SW480 (cell line): ENCODE data around the gene STIM1.

Source experiments
- DNase-seq: peaks from one replicate; pipeline ENCODE4 v3.0.0-alpha.2; 2016; ENCODE audit warnings: low spot score

Gene STIM1

DNA sequence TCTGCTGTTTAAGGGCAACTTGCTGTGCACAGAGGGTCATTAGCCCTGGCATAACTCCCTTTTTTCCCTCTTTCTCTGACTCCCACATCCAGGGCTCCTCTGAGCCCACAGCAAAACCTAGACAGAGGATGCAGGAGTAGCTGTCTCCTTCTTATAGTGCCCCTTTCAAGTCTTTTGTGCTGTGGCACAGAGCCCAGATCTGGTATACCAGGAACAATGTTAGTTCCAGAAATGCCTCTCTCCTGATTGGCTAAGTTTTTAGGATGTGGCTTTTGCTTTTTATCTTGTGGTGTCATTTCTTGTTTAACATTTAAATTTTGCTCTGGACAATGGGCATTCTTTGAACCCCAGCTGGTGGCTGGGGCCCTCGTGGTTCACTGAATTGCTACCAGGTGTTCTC, 213.5 kb downstream of the STIM1 start:
- no peak for DNase-seq

DNA sequence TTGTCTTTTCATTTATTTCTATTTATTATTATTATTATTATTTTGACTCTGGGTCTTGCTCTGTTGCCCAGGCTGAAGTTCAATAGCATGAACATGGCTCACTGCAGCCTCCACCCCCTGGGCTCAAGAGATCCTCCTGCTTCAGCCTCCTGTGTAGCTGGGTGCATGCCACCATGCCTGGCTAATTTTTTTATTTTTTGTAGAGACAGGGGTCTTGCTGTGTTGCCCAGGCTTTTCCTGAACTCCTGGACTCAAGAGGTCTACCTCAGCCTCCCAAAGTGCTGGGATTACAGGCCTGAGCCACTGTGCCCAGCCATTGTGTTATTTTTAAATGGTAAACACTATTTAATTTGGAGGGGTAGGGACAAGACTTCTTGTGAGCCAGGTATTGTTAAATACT, 215.9 kb downstream of the STIM1 start:
- DNase-seq: no peak

DNA sequence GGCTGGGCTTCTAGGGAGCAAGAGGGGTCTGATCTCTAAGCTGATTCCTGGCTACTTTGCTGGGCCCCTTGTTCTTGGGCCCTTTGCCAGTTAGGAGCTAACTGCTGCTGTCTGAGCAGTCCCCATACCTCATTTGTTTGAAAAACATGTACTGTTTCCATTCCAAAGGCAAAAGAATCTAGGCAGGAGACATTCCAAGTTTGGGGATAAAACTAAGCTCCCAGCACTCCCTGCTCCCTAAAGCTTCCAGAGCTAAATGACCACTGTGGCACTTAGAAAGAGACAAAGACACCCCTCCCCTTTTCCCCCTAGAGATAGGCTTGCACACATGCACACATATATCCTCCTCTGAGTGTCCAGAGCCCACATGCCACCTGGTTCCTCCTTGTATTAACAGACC, 216.4 kb downstream of the STIM1 start:
- no peak for DNase-seq

DNA sequence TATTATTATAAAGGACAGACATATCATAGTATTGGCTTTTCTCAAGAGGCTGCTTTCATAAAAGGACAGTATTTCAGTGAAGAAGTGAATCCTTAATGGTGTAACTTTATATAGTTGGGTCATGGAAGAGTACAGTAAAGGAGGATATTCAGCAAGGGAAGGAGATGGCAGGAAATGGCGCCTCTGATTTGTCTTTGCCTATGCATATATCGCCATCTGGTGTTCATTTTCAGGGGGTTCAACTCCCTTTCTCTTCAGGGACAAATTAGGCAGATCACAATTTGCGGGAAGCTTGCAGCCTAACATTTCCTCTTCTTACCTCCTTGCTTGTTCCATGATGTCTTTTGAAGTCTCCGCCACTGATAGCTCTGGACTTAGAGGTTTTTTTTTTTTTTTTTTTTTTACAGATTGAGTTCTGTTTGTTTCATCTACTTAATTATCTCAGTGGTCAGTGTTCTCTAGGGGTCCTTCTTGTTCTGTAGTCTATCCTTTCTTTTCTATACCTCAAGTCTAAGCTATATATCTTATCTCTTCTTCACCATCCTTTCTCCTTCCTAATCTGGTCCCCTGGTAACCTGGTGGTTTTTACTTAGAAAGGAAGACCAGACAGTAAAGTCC, 217.3 kb downstream of the STIM1 start:
- peak; percentile 77 for DNase-seq

DNA sequence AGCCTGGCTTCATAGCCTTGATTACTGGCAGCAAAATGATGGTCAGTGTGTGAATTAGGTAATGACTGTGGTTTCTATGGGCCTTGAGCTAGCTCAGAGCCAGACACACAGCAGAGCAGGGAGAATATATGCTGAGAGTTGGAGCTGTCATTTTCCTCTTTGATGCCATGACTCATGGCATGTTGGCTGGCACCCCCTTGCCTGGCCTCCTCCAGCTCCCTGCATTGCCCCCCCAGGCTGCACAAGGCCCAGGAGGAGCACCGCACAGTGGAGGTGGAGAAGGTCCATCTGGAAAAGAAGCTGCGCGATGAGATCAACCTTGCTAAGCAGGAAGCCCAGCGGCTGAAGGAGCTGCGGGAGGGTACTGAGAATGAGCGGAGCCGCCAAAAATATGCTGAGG, 218.8 kb downstream of the STIM1 start:
- no peak for DNase-seq

DNA sequence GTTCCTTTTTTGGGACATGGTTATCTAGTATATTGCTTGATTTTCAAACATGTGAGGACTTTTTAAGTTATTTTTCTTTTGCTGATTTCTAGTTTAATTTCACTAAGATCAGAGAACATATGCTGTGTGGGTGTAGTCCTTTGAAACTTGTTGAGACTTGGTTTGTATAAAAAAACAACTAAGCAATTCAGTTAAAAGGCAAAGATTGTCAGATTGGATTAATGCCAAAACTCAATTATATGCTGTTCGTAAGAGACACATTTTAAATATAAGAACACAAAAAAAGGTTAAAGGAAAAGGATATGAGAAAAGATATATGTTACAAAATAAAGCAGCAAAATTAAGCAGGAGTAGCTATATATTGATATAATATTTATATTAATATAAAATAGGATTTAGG, 221.3 kb downstream of the STIM1 start:
- DNase-seq: no peak

DNA sequence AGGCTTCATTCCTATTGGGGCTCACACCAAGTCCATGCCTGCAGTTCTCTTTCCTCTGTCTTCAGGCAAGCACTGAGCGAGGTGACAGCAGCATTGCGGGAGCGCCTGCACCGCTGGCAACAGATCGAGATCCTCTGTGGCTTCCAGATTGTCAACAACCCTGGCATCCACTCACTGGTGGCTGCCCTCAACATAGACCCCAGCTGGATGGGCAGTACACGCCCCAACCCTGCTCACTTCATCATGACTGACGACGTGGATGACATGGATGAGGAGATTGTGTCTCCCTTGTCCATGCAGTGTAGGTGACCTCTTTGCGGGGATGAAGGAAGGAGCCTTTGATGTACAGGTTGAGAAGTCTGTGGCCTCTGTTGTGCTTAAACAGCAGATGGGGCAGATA, 227.7 kb downstream of the STIM1 start:
- no peak for DNase-seq

DNA sequence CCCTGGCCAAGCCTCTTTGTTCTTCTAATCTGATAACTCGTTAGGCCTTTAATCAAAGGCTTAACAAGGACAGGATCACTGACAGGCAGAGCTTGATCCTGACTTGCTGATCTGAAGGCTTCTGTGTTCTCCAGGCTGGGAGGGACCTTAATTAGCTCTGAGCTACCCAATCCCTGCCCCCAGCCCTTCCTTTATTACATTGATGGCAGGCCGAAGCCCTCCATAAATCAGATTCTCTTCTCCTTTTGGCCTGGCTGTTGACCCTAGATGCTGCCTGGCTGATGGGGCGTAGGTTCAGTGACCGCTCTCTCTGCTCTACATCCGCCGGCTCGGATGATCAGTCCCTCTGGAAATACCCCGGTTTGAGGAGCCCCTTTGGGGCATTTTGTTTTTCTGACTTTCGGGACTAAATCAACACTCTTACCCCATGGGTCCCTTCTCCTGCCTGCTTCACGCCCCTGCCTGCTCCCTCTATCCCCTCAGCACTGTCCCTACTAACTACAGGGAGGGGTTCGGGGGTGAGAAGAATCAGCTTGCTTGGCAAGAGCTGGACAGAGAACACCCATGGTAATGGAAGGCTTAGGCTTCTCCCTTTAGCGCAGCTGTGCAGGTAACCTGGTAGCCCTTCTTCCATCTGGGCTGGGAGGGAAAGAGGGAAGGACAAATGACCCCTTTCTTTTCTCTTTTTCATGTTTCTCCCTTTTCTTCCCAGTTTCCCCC, 229.1 kb downstream of the STIM1 start:
- DNase-seq: no peak

DNA sequence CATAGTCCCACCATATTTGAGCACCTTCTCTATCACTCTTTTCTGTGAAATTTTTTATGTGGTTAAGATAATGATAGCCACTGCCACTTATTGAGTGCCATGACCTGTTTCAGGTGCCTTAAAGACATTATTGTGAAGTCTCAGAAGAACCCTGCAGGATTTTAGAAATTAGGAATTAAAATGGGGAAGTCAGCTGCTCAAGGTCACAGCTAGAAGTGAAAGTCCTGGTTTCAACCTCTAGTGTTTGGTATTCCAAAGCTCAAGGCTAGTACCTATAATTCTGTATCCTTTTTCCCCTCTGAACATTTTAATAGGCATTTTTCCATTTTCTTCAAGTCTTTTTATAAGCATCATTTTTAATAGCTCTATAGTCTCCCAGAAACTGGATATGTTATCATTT, 230.1 kb downstream of the STIM1 start:
- DNase-seq: no peak

DNA sequence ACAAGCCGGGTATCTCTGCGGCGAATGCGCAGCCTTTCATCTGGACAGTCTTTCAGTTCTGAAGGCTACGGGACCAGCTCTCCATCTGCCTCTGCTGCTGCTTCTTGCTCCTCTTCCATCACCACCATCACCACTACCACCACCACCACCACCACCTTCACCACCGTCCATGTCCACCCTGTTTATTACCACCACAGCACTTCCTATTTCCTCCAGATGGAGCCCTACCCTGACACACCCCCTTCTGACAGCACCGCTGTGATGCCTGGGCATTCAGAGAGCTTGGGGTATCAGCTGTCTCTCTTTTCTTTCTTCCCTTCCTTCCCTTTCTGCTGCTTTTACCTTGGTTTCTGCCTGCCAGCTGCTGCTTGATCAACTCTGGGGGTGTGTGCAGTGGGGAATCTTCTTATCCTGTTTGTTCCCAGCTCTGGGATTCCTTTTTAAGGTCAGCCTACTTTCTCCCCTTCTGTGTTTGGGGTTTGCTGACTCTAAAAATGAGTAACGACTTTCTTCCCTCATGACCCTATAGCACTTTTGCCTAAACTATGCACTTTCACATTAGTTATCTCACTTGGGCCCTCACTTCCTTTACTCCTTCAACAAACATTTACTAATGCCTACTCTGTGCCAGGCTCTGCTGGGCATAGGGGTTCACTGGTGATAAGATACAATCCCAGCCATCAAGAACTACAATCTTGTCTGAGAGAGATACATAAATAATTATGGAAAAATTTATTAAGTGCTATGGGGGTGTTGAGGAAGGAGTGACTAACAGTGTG, 231.3 kb downstream of the STIM1 start:
- DNase-seq: no peak

DNA sequence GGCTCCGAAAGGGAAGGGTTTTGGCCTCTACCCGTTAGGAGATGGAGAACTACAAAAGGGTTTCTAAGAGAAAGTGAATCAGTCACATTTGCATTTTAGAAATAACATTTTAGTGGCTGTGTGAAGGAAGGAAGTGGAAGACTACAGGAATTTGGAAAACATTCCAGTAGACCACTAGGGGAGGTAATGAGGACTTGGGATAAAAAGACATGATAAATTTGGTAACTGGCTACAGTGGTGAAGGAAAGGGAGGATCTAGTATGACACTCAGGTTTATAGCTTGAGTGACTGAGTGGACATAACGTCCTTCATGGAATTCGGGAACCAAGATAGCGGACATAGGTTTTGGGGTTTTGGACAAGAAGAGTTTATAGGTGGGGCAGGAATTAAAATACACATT, 232.1 kb downstream of the STIM1 start:
- no peak for DNase-seq

DNA sequence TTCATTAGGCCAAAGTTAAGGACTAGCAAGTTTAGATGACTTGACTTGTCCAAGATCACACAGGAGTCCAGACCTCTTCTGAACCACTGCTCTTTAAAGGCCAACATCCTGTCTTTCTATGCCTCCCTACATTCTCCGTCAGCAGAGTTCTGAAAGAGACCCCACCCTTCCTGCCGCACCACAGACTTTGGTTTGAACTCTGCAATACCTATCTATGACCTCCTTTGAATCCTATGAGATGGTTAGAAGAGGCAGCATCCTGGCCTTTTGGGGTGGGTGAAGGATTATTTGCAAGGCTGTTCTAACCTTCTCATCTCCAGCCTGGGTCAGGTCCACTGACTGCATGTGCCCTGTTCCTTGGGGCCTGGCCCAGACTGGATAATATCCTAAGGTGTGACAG, 234.8 kb downstream of the STIM1 start:
- DNase-seq: no peak

DNA sequence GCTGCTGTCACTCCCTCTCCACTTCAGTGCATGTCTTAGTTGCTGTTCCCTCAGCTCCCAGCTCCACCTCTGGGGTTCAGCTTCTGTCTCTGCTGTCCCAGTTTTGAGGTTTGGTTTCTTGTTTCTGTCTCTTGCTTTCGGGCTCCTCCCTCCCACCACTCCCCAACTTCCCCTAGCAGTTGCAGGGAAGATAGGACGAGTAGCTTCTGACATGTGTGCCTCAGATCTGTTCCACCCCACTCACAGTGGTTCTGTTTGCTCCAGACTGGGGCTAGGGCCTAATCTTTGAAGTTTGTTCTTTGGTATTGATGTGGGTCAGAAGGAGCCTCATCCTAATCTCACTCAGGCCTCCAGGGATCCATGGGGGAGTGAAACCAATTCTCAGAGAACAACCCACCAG, 236.6 kb downstream of the STIM1 start:
- no peak for DNase-seq

DNA sequence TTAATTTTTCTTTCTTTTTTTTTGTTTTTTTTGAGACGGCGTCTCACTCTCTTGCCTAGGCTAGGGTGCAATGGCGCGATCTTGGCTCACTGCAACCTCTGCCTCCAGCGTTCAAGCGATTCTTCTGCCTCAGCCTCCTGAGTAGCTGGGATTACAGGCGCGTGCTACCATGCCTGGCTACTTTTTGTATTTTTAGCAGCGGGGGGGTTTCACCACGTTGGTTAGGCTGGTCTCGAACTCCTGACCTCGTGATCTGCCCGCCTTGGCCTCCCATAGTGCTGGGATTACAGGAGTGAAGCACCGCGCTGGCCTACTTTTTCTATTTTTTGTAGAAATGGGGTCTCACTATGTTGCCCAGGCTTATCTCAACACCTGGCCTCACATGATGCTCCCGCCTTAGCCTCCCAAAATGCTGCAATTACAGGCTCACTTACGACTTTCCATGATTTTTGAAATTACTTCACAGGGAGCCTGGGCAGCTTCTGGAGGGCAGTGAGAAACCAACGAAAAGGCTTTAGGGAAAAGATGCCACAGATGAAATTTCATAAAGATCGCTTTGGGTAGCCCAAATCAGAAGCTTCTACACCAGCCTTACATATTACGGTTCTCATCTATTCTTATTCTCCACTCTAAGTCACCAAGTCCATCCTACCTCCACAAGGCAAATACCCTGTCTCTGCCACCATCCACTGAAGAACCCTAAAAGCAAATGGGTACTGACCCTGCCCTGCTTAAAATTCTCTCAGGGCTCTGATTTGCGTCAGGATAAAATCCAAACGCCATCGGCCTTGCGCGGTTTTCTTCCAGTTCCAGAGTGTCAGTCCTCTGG, 238.3 kb downstream of the STIM1 start:
- DNase-seq: peak; percentile 41

DNA sequence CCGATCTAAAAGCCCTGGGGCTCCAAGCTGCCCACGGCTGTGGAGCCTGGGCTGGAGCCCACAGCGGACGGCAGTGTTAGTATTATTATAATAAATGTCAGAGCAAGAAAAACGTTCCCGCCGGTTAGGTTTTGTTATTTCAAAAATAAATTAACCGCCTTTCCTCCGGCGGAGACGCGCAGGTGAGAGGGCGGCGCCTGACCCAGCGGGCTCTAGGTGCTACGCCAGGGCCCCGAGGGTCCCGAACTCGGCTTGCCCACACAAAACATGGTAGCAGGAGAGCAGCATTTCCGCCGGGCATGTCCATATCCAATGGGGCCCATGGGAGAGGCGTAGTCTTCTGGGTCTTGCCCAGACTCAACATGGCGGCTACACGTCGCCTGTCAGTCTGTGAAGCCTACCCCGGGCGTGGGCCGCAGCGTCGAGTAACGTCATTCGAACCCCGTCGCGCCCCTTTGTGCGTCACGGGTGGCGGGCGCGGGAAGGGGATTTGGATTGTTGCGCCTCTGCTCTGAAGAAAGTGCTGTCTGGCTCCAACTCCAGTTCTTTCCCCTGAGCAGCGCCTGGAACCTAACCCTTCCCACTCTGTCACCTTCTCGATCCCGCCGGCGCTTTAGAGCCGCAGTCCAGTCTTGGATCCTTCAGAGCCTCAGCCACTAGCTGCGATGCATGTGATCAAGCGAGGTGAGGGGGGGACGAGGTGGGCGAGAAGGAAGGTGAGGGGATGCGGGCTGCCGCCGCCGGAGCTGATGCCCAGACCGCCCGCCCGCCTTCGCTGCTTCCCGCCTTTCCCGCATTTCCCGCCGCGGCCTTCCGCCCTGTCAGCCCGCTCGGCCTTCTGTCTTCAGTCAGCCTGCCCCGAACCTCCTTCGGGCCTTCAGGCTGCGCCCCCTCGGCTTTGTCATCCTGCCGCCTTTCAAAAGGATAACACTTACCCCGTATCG, 239.2 kb downstream of the STIM1 start, which contains the start of gene RRM1:
Gene RRM1 (plus strand): TSS at position 452 of the 944 bp plus-strand sequence. CDS start 214 bp downstream, at position 666.
- DNase-seq: peak; percentile 98

DNA sequence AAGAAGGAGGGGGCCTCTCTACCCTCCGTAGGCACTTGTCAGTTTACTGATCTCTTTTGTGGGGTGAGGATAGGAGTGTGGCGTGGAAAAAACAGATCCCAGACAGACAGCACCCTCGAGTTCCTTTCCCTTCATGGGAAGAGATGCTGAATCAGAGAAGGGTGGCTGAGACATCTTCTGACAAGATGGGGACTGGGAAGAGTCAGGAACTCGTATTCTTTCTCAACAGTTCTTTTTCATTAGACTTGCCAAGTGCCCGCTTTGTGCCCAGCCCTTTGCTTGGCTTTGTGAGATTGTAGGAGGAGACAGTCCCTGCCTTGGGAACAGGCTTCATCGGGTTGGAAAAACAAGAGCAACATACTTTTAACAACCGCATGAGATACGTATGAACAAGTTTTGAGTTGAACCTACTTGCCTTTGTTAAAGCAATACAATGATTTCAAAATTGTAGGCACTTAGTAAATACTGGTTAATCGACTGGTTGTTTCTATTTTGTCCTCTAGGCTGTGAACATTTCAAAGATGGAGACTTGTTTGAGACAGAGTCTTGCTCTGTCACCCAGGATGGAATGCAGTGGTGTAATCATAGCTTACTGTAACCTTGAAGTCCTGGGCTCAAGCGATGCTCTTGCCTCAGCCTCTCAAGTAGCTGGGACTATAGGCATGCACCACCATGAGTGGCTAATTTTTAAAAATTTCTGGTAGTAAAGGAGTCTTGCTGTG, 240.2 kb downstream of the STIM1 start:
- DNase-seq: peak; percentile 27

DNA sequence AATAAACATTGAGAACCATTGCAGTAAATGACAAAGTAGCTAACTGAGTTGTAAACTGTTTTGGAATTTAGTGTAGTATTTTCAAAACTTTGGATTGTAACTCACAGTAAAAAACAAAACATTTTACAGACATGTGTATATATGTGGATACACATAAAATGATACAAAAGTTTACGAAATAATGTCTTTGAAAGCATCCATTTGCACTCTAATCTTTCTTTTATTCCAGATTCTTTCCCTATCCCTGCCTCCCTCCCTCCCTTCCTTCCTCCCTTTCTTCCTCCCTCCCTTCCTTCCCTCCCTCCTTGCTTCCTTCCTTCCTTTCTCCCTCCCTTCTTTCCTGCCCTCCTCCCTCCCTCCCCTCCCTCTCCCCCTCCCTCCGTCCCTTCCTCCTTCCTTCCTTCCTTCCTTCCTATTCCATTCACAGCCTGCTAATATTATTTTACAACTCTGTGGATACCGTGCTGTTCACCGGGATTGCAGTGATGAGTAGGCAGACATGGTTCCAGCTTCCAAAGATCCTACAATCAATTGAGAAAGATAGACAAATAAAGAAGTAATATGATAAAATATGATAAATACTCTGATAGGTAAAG, 242.7 kb downstream of the STIM1 start:
- no peak for DNase-seq

DNA sequence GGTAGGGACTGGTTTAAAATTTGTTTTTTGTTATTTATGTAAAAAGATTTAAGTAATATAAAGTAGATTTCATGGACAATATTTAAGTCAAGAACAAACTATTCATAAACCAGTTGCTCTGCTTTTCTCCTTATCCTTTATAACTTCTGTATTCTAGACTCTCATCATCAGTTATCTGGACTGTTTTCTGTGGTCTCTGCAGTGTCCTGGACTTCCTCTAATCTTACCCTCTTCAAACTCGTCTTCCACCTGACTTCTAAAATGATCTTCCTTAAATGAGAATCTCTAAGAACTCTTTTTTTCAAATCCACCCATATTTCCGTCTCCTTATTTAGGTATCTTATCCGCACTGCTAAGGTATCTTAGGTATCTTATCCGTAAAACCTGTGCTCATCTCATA, 247.2 kb downstream of the STIM1 start:
- no peak for DNase-seq

DNA sequence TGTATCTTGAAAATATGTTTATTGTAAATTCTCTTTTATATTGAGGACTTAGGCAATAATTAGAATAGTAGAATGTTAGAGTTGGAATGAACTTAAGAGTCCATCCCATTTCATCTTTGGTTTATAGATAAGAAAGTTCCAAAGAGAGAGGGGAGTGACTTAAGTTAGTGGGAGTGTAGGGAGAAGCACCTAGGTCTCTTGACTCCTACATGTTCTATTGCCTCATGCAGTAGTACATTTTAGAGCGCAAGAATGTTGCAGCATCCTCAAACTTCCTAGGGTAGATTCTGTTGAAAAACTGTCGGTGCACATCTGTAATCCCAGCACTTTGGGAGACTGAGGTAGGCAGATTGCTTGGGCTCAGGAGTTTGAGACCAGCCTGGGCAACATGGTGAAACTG, 247.8 kb downstream of the STIM1 start:
- DNase-seq: no peak

DNA sequence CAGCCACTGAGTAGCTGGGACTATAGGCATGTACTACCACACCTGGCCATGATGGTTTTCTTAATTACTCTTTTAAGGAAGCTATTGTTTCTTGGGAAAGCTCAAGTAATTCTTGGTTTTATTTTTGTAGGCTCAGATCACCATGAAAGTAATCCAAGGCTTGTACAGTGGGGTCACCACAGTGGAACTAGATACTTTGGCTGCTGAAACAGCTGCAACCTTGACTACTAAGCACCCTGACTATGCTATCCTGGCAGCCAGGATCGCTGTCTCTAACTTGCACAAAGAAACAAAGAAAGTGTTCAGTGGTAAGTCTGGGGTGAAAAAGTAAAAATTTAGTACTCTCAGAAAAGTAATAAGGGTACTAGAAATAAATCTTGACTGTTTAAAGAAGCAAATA, 250.5 kb downstream of the STIM1 start:
- no peak for DNase-seq
